H9 (cell line): ENCODE data around the gene GLIS2. TPM values are rescaled to one million over a fixed set of nuclear protein-coding genes. Genes with fewer than 3 reads are reported as not detected.

Source experiments
- DNase-seq: peaks from one replicate; pipeline ENCODE4 v3.0.0-alpha.2; 2017
- H2AFZ ChIP-seq: one replicate; pipeline ENCODE4 v1.6.1; 2013; ENCODE audit warnings: mild to moderate bottlenecking, low read length, control low read depth, moderate library complexity
- H2AK5ac ChIP-seq: 2 replicates; pipeline ENCODE4 v1.6.1; 2013; ENCODE audit warnings: low read length, control low read depth, mixed read lengths; ENCODE audit not compliant: insufficient read length
- H2BK120ac ChIP-seq: one replicate; pipeline ENCODE4 v1.6.1; 2013; ENCODE audit warnings: low read depth, mild to moderate bottlenecking, low read length, control low read depth, inconsistent platforms; ENCODE audit not compliant: poor library complexity, severe bottlenecking
- H2BK12ac ChIP-seq: 2 replicates; pipeline ENCODE4 v1.6.1; 2013; ENCODE audit warnings: low read length, control low read depth, mixed read lengths, low read depth; ENCODE audit not compliant: insufficient read length
- H2BK15ac ChIP-seq: 2 replicates; pipeline ENCODE4 v1.6.1; 2013; ENCODE audit warnings: low read depth, low read length, control low read depth
- H2BK20ac ChIP-seq: one replicate; pipeline ENCODE4 v1.6.1; 2013; ENCODE audit warnings: low read depth, mild to moderate bottlenecking, low read length, control low read depth, inconsistent platforms; ENCODE audit not compliant: poor library complexity, severe bottlenecking
- H2BK5ac ChIP-seq: 2 replicates; pipeline ENCODE4 v1.6.1; 2013; ENCODE audit warnings: low read length, control low read depth, mixed read lengths; ENCODE audit not compliant: insufficient read length
- H3K14ac ChIP-seq: 2 replicates; pipeline ENCODE4 v1.6.1; 2013; ENCODE audit warnings: low read length, control low read depth; ENCODE audit not compliant: insufficient read depth
- H3K18ac ChIP-seq: 2 replicates; pipeline ENCODE4 v1.6.1; 2013; ENCODE audit warnings: low read depth, mild to moderate bottlenecking, mixed read lengths, low read length, control low read depth; ENCODE audit not compliant: insufficient read length
- H3K23ac ChIP-seq: 2 replicates; pipeline ENCODE4 v1.6.1; 2013; ENCODE audit warnings: low read length, control low read depth, mixed read lengths, low read depth; ENCODE audit not compliant: insufficient read length
- H3K23me2 ChIP-seq: 2 replicates; pipeline ENCODE4 v1.6.1; 2013; ENCODE audit warnings: low read depth, mild to moderate bottlenecking, mixed read lengths, low read length, control low read depth; ENCODE audit not compliant: insufficient read length, poor library complexity, severe bottlenecking
- H3K27ac ChIP-seq: 2 replicates; pipeline ENCODE4 v1.5.1; 2013; ENCODE audit warnings: low read length, control low read depth, mixed read lengths, low read depth; ENCODE audit not compliant: insufficient read length
- H3K27me3 ChIP-seq: 2 replicates; pipeline ENCODE4 v1.6.1; 2013; ENCODE audit warnings: low read length, control low read depth, inconsistent platforms; ENCODE audit not compliant: insufficient read depth
- H3K4ac ChIP-seq: 2 replicates; pipeline ENCODE4 v1.6.1; 2013; ENCODE audit warnings: low read depth, mild to moderate bottlenecking, control low read depth, inconsistent platforms, low read length, moderate library complexity
- H3K4me1 ChIP-seq: 2 replicates; pipeline ENCODE4 v1.6.1; 2013; ENCODE audit warnings: low read length, control low read depth, inconsistent platforms; ENCODE audit not compliant: insufficient read depth
- H3K4me2 ChIP-seq: 2 replicates; pipeline ENCODE4 v1.6.1; 2013; ENCODE audit warnings: low read length, control low read depth, mixed read lengths; ENCODE audit not compliant: insufficient read length, insufficient read depth
- H3K56ac ChIP-seq: 2 replicates; pipeline ENCODE4 v1.6.1; 2013; ENCODE audit warnings: low read depth, mild to moderate bottlenecking, mixed read lengths, low read length, control low read depth; ENCODE audit not compliant: insufficient read length
- H3K79me1 ChIP-seq: 2 replicates; pipeline ENCODE4 v1.6.1; 2013; ENCODE audit warnings: low read depth, mild to moderate bottlenecking, moderate library complexity, low read length, control low read depth, inconsistent platforms; ENCODE audit not compliant: insufficient read depth, poor library complexity, severe bottlenecking
- H3K79me2 ChIP-seq: 2 replicates; pipeline ENCODE4 v1.6.1; 2013; ENCODE audit warnings: low read length, control low read depth, inconsistent platforms; ENCODE audit not compliant: insufficient read depth
- H3K9ac ChIP-seq: 2 replicates; pipeline ENCODE4 v1.6.1; 2013; ENCODE audit warnings: low read length, control low read depth, mixed read lengths; ENCODE audit not compliant: insufficient read length; ENCODE audit errors: extremely low read depth
- H3K9me3 ChIP-seq: one replicate; pipeline ENCODE4 v1.6.1; 2013; ENCODE audit warnings: low read depth, low read length, inconsistent platforms; ENCODE audit not compliant: control insufficient read depth
- H3T11ph ChIP-seq: one replicate; pipeline ENCODE4 v1.6.1; 2013; ENCODE audit warnings: mild to moderate bottlenecking, low read length, control low read depth, inconsistent platforms
- H4K20me1 ChIP-seq: one replicate; pipeline ENCODE4 v1.6.1; 2013; ENCODE audit not compliant: control insufficient read depth, insufficient read length, insufficient read depth
- H4K5ac ChIP-seq: 2 replicates; pipeline ENCODE4 v1.6.1; 2013; ENCODE audit warnings: low read depth, mild to moderate bottlenecking, mixed read lengths, low read length, control low read depth; ENCODE audit not compliant: insufficient read length
- H4K8ac ChIP-seq: replicated peaks from 2 replicates; pipeline ENCODE4 v1.6.1; 2013; ENCODE audit warnings: low read length, control low read depth, mixed read lengths, low read depth; ENCODE audit not compliant: insufficient read length
- H4K91ac ChIP-seq: 2 replicates; pipeline ENCODE4 v1.6.1; 2013; ENCODE audit warnings: low read depth, mild to moderate bottlenecking, moderate library complexity, mixed read lengths, low read length, control low read depth; ENCODE audit not compliant: insufficient read length
- H3K27ac Mint-ChIP-seq, 3 experiments: 2 replicates in 2 of 3; 3 replicates in 1 of 3; pipeline ENCODE4 v1.8.0; 2020 to 2021; ENCODE audit warnings: mixed read lengths in 3 of 3, mild to moderate bottlenecking in 1 of 3, moderate library complexity in 1 of 3
- H3K27me3 Mint-ChIP-seq: 2 replicates; pipeline ENCODE4 v1.8.0; 2021; ENCODE audit warnings: low read depth, mild to moderate bottlenecking, moderate library complexity, mixed read lengths
- H3K36me3 Mint-ChIP-seq, 3 experiments: 2 replicates in 2 of 3; 3 replicates in 1 of 3; pipeline ENCODE4 v1.8.0; 2020 to 2021; ENCODE audit warnings: low read depth in 3 of 3, mixed read lengths in 3 of 3; ENCODE audit not compliant: insufficient read depth in 1 of 3
- H3K4me1 Mint-ChIP-seq, 2 experiments: 2 replicates each; pipeline ENCODE4 v1.8.0; 2020; ENCODE audit warnings: mixed read lengths in 2 of 2
- H3K4me3 Mint-ChIP-seq, 2 experiments: 2 replicates in 1 of 2; 3 replicates in 1 of 2; pipeline ENCODE4 v1.8.0; 2020 to 2021; ENCODE audit warnings: mild to moderate bottlenecking in 2 of 2, mixed read lengths in 2 of 2, moderate library complexity in 1 of 2
- H3K9me3 Mint-ChIP-seq, 2 experiments: 2 replicates in 1 of 2; 3 replicates in 1 of 2; pipeline ENCODE4 v1.8.0; 2020; ENCODE audit warnings: mild to moderate bottlenecking in 2 of 2, mixed read lengths in 2 of 2, moderate library complexity in 1 of 2
- CTCF ChIP-seq: fragments of 200-600 bp; sonication (generic); conservative IDR thresholded peaks from 3 replicates; pipeline ENCODE4 v1.8.0; 2021; ENCODE audit warnings: antibody characterized with exemption, mild to moderate bottlenecking
- WGBS: extraction: QIAGEN DNeasy Blood & Tissue Kit; methylation state at CpG from one replicate; pipeline ENCODE4 v1.1.7; 2013; ENCODE audit warnings: missing lambda C conversion rate, low lambda C conversion rate, mixed read lengths; ENCODE audit not compliant: insufficient read length; ENCODE audit errors: extremely low coverage; 5-methylcytosine and 5-hydroxymethylcytosine counted together
- total RNA-seq: library from RNA; stranded (reverse); gene quantifications from 2 replicates; pipeline ENCODE4 v1.2.1, GENCODE V29; 2021

GLIS2 gene
- total RNA-seq, 1 experiment from 2014 or later = 14.3 TPM

GRCh38 chr16:4344983-4345835, 29.3 kb downstream of the GLIS2 start:
- Histone ChIP-seq H3K23me2 (no peaks in the 10 kb centered on the region), H4K8ac (no peak overlapping the region), H2AFZ (no peak overlapping the region), H3K14ac (no peak overlapping the region), H2BK12ac (no peak overlapping the region), H2AK5ac (no peak overlapping the region), H3K79me2 (peaks cover 11% of the 10 kb centered on the region; the same call in 1 of the 2 replicates), H3K9ac (no peak overlapping the region), H3K4me2 (no peak overlapping the region), H4K91ac (no peak overlapping the region), H4K20me1 (no peaks in the 10 kb centered on the region), H3K4me1 (no peaks in the 10 kb centered on the region), H3K23ac (no peak overlapping the region), H3K27ac (no peak overlapping the region), H2BK120ac (no peak overlapping the region), H2BK5ac (no peak overlapping the region), H4K5ac (no peak overlapping the region), H2BK20ac (no peak overlapping the region), H3T11ph (no peak overlapping the region), H3K79me1 (peaks cover 7% of the 10 kb centered on the region), H2BK15ac (no peak overlapping the region), H3K27me3 (no peaks in the 10 kb centered on the region), H3K56ac (no peak overlapping the region), H3K4ac (no peak overlapping the region), H3K18ac (no peak overlapping the region), H3K9me3 (no peaks in the 10 kb centered on the region)
- TF ChIP-seq CTCF = no peak
- peaks cover 4% of the 10 kb centered on the region for H3K27me3 Mint-ChIP-seq
- peak overlapping the region in 1 of 3 experiments; percentile 55; a peak in 2 of 7 replicates for H3K27ac Mint-ChIP-seq
- H3K4me1 Mint-ChIP-seq = no peaks in the 10 kb centered on the region
- H3K9me3 Mint-ChIP-seq = peaks cover 18% of the 10 kb centered on the region in 2 experiments
- peaks cover 28 to 38% (median 33%) of the 10 kb centered on the region in 3 experiments for H3K36me3 Mint-ChIP-seq
- no peak for DNase-seq
- H3K4me3 Mint-ChIP-seq = no peak overlapping the region
- no CpG with 5 or more reads among the region's 26 CpGs for WGBS
